ENCODE data around the gene CCDC33.

Gene CCDC33

DNA sequence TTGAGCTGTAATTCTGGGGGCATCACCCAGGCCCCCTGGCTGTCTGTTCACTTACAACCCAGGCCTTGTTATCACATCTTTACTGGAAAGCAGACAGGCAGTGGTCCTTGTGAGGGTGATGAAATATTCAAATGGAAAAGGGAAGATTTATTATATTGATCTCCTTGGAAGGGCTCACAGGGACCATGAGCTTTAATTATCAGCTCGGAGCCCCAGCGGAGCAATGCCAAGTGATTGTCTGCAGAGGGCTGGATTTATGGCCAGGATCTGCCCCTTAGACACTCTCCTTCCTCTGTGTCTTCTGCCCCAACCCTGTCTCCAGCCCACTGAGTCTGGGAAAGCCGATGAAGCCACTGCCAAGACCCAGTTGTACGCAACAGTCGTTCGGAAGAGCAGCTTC is 31.9 kb downstream of the CCDC33 start:
- H3K4me3 ChIP-seq (ENCODE audit: control insufficient read depth, low read depth, low read length): no peak overlapping the region
- no peak for DNase-seq (ENCODE audit: low read depth)
- TF ChIP-seq CTCF (IDR thresholded peaks at IDR 0.05; ENCODE audit: control insufficient read depth, insufficient read depth, low read depth, low read length, missing control alignments): no peak

GRCh38 chr15:74269362-74270035 is 33.4 kb downstream of the CCDC33 start:
- no peak overlapping the region for H3K4me3 ChIP-seq (ENCODE audit: control insufficient read depth, low read depth, low read length)
- TF ChIP-seq CTCF (IDR thresholded peaks at IDR 0.05; ENCODE audit: control insufficient read depth, insufficient read depth, low read depth, low read length, missing control alignments): no peak
- DNase-seq (ENCODE audit: low read depth): no peak

- TF ChIP-seq CTCF (IDR thresholded peaks at IDR 0.05; ENCODE audit: control insufficient read depth, insufficient read depth, low read depth, low read length, missing control alignments): no peak
- no peak overlapping the region for H3K4me3 ChIP-seq (ENCODE audit: control insufficient read depth, low read depth, low read length)
- no peak for DNase-seq (ENCODE audit: low read depth)
These were observed 34.0 kb downstream of the CCDC33 start for GRCh38 chr15:74270155-74270554.

DNA sequence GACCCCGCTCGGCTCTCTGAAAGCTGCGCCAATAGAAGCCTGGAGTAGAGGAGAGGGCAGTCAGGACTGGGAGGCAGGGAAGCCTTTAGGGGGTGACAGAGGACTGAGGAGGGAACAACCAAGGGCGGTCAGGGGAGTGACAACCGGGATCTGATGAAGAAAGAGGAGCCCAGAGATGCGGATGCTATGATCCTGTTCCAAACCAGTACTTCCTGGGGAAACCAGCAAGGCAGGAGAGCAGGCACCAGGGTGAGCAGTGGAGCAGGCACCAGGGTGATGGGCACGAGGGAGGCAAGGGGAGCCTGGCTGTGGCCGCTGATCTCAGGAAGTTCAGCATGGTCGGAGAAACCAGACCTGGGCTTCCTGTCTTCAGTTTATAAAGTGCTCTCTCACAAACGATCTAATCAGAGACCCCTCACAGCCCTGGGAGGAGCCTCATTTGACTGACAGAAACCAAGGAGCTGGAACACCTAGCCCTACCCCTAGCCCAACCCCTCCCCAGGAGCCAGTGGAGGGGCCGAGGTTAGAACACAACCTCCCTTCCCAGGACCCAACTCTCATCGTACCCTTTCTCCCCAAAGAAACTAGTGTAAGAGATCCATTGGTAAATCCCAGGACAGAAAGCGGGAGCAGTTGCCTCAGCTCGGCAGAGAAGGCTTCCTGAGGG is 34.9 kb downstream of the CCDC33 start:
- no peak overlapping the region for H3K4me3 ChIP-seq (ENCODE audit: control insufficient read depth, low read depth, low read length)
- no peak for DNase-seq (ENCODE audit: low read depth)

GRCh38 chr15:74272812-74273211 is 36.7 kb downstream of the CCDC33 start:
- H3K4me3 ChIP-seq (ENCODE audit: control insufficient read depth, low read depth, low read length): no peak overlapping the region
- DNase-seq (ENCODE audit: low read depth): no peak
- no peak for TF ChIP-seq CTCF (IDR thresholded peaks at IDR 0.05; ENCODE audit: control insufficient read depth, insufficient read depth, low read depth, low read length, missing control alignments)

More for the DNA sequence above, 34.9 kb downstream of the CCDC33 start:
- TF ChIP-seq CTCF (IDR thresholded peaks at IDR 0.05; ENCODE audit: control insufficient read depth, insufficient read depth, low read depth, low read length, missing control alignments): no peak

GRCh38 chr15:74274470-74275038 is 38.4 kb downstream of the CCDC33 start:
- DNase-seq (ENCODE audit: low read depth): no peak
- no peak overlapping the region for H3K4me3 ChIP-seq (ENCODE audit: control insufficient read depth, low read depth, low read length)
- TF ChIP-seq CTCF (IDR thresholded peaks at IDR 0.05; ENCODE audit: control insufficient read depth, insufficient read depth, low read depth, low read length, missing control alignments): no peak
